NCI-H187 (cell line): ENCODE data around the gene LPP.

Source experiments
- DNase-seq, 2 experiments: peaks; one replicate each; lab custom pipeline; 2025; lab: John Stamatoyannopoulos, UW

LPP gene

GRCh38 chr3:188170461-188171459 lies 16.8 kb downstream of the LPP start:
- DNase-seq: no peak

- no peak for DNase-seq
These were observed 17.9 kb downstream of the LPP start for GRCh38 chr3:188171682-188172467.

GRCh38 chr3:188174317-188175044 lies 20.5 kb downstream of the LPP start:
- peak; percentile 17 to 61 for DNase-seq

GRCh38 chr3:188176476-188176875 lies 22.5 kb downstream of the LPP start:
- DNase-seq: no peak

- DNase-seq: no peak
These were observed 22.9 kb downstream of the LPP start for GRCh38 chr3:188176884-188177283.

GRCh38 chr3:188177721-188178120 lies 23.8 kb downstream of the LPP start:
- DNase-seq: no peak

- peak in 1 of 2 experiments; percentile 17 for DNase-seq
These were observed 24.5 kb downstream of the LPP start for GRCh38 chr3:188178293-188178936.

GRCh38 chr3:188179006-188179966 lies 25.3 kb downstream of the LPP start:
- DNase-seq: peak; percentile 89 to 93

GRCh38 chr3:188180114-188180513 lies 26.2 kb downstream of the LPP start:
- no peak for DNase-seq

- DNase-seq: no peak
These were observed 29.5 kb downstream of the LPP start for GRCh38 chr3:188183452-188183851.

GRCh38 chr3:188184160-188184559 lies 30.2 kb downstream of the LPP start:
- no peak for DNase-seq

- DNase-seq: no peak
These were observed 30.7 kb downstream of the LPP start for GRCh38 chr3:188184649-188185048.

- peak; percentile 32 to 36 for DNase-seq
These were observed 31.8 kb downstream of the LPP start for GRCh38 chr3:188185717-188186251.

GRCh38 chr3:188187053-188187452 lies 33.1 kb downstream of the LPP start:
- no peak for DNase-seq

GRCh38 chr3:188188911-188189310 lies 35.0 kb downstream of the LPP start:
- DNase-seq: no peak

GRCh38 chr3:188191460-188191859 lies 37.5 kb downstream of the LPP start:
- DNase-seq: no peak

GRCh38 chr3:188192034-188192433 lies 38.1 kb downstream of the LPP start:
- DNase-seq: no peak

- DNase-seq: no peak
These were observed 40.4 kb downstream of the LPP start for GRCh38 chr3:188194332-188194731.

GRCh38 chr3:188196232-188196990 lies 42.5 kb downstream of the LPP start:
- no peak for DNase-seq
